ENCODE measurements around the gene TFAM.

TFAM gene

DNA sequence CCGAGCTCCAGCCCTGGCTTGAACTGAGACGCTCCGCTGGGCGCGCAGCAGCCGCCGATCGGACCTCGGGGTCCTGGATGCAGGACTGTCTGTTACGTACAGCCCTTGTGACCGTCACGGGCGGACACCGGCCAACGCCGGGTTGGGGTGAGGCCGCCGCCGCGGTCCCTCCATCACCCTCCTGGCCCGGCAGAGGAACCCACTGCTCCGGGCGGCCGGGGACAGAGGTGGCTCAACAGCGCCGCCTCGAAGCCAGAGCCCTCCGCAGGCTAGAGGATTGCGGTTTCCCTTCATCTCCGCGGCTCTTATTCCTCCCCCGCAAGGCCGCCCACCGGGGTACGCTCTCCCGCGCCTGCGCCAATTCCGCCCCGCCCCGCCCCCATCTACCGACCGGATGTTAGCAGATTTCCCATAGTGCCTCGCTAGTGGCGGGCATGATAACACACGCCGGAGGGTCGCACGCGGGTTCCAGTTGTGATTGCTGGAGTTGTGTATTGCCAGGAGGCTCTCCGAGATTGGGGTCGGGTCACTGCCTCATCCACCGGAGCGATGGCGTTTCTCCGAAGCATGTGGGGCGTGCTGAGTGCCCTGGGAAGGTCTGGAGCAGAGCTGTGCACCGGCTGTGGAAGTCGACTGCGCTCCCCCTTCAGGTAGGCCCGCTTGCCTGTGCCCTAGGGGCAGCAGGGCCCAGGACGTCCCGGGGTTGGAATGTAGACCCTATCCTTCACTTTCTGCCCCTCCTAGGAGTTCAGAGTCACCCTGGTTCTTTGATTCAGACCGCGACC lies at the start of gene TFAM:
TSS of gene TFAM (plus strand) at position 412 of the 785 bp plus-strand sequence. CDS start at position 550, 138 bp downstream.
- DNase-seq, result peak; percentile 96

DNA sequence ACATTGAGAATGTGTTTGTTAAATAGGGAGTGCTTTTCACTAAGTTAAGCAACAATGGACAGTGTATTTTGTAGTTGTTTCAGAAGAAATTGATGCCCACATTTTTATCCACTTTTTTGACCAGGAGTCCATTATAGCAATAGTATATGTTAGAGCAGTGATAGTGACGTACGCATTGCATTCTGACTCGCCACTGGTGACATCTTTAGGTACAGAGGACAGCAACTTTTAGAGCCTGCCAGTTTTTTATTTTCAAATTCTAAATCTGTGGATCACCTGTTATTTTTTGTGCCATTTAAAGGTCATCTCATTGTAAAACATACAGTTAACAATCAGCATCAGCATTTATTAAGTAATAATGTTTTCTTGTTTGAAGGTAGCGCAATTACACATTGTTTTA lies 49.0 kb upstream of the TFAM start:
- no peak for DNase-seq

DNA sequence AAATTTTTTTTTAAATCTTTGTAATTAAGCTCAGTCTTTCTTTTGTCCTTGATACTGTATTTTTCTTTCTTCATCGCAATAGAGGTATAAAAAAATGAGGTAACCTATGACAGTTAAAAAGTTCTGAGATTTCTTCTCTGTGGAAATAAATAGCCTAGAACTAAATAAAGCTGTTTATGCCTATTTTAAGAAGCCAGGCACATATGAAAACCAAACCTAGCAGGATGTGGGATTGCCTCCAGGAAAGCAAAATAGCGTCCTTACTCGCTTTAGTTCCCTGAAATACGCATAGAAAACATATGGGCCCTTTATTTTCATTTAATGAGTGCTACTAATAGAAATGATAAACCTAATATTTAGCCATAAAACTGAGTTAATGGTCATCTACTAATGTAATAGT lies 43.8 kb upstream of the TFAM start:
- DNase-seq, result no peak

DNA sequence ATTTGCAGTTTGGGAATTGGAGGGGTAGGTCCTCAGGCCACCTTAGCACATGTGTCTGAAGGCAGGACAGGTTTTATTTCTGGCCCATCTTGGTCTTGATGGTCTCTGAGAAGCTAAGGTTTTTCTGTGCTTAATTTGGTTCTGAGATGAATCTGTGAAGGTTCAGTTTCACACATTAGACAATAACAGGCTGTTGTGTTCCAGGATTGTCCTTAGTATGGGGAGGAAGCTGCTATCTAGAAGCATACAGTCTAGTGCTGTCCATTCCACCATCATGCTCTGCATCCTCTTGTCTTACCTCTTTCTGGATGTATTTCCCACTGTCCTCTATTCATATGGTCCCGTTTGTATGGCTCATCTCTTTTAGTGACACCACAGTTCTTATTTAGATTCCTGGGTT lies 43.3 kb upstream of the TFAM start:
- no peak for DNase-seq

DNA sequence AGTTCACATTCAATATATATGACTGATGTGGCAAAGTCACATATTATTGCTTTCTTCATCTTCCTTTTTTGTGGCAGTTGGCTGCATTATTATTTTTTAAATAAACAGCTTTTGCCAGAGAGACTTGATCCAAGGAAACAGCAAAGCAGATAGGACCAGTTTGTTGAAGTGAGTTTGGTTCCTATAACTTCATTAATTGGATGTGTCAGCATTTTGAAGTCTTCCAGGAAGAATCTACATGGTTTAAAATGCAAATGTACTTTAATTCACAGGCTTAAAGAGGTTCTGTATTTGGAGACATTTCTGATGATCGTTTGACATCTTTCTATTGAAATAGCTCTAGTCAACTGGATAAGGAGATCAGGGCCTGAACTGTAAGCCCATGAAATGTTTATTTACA lies 37.2 kb upstream of the TFAM start:
- DNase-seq, result no peak

DNA sequence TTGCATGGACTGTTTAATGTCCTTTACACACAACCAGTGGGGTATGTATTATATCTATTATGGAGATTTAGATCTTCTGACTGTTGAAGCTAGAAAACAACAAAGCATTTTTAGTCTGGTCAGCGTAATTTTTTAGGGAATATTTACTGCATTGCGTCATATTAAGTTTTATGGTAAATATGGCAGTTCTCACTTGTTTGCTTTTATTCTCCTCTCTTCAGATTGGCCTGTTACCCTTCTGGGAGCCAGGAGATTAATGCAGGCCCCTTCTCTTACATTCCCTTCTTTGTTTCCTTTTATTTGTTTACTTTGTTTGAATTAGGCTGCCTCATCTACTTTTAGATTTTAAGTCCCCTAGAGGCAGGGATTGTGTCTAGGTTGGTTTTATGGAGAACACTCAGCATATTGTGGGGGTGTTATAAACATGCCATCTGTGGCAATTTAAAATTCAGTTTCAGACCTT lies 36.6 kb upstream of the TFAM start:
- DNase-seq, result no peak

DNA sequence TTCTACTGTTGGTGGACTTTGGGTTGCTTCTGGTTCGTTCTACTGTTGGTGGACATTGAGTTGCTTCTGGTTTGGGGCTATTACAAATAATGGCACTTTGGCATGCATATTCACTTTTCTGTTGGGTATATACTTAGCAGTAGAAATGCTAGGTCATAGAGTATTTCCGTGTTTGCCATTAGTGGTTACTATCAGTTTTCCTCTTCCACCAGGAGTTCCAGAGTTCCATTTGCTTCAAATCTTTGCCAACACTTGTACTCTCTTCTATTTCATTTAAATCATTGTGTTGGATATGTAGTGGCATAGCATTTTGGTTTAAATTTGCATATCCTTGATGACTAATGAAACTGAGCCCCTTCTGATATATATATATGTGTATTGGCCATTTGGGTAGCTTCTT lies 35.2 kb upstream of the TFAM start:
- DNase-seq, result no peak

DNA sequence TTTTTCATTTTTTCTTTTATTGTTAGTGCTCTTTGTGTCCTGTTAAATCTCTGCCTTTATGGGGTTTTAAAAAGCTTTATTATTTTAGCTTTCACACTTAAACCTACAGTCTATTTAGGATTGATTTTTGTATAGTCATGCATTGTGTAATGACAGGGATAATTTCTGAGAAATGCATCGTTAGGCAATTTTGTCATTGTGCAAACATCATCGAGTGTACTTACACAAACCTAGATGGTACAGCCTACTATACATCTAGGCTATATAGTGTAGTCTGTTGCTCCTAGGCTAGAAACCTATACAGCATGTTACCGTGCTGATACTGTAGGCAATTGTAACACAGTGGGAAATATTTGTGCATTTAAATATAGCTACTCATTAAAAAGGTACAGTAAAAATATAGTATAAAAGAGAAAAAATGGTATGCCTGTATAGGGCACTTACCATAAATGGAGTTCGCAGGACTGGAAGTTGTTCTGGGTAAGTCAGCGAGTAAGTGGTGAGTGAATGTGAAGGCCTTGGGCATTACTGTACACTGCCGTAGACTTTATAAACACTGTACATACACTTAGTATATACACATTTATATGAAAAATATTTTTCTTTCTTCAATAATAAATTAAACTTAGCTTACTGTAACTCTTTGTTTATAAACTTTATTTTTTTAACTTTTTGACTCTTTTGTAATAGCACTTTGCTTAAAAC lies 34.4 kb upstream of the TFAM start:
- DNase-seq, result no peak

DNA sequence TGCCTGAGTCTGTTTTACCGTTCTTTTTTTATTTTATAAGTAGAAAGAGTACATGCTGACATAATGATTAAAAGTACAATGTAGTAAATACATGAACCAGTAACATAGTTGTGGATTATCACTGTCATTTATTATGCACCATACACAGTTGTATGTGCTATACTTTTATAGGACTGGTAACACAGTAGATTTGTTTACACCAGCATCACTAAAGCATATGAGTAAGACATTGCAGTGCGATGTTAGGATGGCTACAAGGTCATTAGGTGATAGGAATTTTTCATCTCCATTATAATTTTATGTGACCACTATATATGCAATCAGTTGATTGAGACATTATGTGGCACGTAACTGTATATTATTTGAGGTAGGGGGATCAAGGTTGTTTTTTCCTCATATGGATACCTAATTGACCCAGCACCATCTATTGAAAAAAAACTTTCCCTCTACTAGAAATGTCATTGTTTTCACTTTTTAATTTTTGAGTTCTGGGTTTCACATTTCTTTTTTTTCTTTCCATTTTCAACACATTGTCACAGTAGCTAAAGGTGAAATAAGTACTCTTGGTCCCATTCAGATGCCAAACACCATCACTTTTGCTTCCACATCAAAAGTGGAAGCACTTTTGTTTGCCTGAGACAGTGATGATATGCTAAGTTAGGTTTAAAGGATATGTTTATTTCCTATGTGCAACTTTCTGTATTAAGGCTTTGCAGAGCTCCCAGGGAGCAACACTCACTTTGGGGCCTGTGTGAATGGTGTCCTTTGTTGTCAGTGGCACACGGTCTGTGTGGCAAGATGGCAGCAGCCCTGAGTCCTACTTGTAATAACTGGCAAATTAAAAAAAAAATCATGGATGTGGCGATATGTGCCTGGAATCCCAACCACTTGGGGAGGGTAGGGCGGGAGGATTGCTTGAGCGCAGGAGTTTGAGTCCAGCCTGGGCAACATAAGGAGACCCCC lies 33.3 kb upstream of the TFAM start:
- peak; percentile 48 for DNase-seq

DNA sequence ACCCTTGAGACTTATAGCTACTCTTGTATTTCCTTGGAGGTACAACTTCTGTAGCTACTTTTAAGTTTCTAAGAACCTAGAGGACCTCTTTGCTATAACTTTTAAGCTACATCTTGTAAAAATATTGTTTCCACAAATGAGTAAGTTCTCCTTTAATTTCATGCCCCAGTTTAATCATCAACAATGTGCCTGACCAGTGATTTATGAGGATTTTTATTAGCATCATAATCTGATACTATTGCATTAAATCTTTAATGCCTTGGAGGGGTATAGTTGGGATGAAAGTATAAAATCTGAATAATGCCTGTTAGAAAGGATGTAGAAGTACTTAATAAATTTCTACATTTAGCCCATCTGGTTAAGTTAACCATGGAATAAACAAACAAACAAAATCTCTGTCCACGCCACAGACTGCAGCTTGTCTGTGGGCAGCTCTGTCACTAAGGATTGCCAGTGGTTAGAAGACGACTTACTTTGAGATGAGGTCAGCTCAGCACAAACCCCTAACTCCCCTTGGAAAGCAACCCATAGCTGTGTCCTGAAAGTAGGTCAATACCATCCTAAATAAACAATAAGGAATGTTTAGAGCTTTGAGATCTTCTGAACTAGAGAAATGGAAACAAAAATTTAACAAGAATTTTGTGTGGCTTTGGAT lies 32.1 kb upstream of the TFAM start:
- no peak for DNase-seq

DNA sequence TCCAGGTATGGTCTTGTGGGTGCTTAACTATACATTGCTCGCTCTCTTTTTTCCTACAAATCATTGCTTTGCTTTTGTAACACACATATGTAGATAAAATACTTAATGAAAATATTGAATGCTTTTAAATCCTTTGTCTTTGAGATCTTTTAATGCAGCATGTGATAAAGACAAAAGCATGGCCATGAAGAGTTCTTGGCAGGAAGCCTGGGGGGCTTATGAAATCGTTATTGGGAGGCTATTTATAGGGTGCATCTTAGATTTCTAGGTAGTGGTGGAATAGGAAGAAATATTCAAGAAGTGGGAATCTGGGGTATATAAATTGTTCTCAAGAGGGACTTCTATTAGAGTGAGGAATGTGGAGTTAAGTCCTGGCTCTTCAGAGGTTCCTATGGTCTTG lies 28.5 kb upstream of the TFAM start:
- DNase-seq, result no peak

DNA sequence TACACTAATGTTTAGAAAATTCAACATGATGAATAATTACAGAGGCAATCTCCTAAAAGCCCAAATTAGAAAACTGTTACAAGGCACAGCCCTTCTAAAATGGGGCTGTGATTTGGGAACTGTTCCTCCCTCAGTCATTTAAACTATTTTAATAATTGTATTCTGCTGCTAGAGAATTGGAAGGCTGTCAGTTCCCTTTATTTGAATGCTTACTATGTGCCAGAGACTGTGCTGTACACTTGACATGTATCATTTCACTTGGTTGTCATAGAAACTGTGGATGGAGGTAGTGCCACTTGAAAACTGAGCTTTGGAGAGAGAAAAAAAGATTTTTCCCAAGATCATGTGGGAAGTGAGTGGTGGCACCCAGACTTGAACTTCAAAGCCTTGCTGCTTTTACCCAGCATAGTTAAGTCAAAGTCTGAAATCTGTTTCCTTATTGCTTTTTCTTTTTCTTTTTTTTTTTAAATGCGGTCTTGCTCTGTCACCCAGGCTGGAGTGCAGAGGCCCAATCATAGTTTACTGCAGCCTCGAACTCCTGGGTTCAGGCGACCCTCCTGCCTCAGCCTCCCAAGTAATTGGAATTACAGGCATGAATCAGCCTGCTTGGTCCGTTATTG lies 26.8 kb upstream of the TFAM start:
- no peak for DNase-seq

DNA sequence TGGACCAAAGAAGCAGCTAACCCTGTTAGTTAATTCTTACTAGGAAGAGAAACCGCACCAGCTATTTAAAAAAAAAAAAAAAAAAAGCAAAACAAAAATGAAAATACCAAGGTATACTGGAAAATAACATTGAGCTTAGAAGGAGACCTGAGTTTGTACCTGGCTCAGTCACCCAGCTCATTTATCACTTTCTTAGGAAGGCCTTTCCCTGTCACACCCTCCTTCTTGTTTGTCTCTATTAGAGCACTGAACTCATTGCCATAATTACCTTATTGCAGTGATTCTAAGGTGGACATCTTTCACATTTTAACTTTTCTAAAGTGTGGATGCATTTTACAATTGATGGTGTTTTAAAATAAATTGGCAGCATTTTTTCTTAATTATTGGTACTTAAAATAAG lies 26.3 kb upstream of the TFAM start:
- no peak for DNase-seq

DNA sequence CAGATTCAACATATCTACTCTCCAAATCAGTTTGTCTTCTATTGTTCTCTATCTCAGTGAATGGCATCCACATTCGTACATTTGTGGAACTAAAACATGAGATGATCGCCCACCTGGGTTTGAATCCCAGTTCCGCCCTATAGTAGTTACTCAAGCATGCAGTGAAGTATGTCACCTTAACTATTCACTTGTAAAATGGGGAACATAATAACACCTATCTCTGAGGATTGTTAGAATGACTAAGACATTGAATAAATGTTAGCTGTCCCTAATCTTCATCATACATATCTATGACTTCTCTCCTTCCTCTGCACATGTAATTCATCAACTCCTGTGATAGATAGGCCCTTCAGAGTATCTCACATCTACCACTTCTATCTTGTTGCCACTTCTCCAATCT lies 25.7 kb upstream of the TFAM start:
- no peak for DNase-seq

DNA sequence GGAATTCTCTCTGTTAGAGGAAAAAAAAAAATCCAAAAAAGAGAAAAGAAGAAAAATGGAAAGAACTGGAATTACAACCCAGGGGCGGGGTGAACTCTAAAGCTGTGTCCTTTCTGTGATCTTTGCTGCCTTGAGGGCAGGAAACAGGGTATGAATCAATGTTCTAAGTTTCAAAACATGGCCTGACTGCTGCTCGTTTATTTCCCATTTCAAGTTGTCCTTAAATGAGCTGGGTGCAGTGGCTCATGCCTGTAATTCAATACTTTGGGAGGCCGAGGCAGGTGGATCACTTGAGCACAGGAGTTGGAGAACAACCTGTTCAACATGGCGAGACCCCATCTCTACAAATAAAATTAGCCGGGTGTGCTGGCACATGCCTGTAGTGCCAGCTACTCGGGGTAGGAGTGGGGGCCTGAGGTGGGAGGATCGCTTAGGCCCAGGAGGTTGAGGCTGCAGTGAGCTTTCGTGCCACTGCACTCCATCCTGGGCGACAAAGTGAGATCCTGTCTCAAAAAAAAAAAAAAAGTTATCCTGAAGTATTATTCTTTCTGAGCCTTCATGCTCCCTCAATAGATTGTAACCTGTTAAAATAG lies 24.7 kb upstream of the TFAM start:
- DNase-seq, result no peak

DNA sequence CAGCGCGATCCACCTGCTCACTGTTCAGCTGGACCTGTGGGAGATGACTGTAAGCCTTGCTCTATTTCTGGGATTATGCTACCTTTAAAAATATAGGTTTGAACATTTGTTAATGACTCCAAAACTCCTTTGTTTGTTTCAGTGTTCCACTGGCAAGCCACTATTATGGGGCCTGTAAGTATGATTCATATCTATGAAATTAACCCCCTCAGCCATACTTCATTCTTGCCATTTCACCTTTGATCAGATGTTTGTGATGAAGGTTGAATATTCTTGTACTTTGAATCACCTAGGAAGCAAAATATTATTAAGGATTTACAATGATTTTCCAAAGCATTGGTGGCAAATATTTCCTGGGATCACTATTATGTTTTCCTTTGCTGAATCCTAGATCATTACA lies 23.9 kb upstream of the TFAM start:
- no peak for DNase-seq

DNA sequence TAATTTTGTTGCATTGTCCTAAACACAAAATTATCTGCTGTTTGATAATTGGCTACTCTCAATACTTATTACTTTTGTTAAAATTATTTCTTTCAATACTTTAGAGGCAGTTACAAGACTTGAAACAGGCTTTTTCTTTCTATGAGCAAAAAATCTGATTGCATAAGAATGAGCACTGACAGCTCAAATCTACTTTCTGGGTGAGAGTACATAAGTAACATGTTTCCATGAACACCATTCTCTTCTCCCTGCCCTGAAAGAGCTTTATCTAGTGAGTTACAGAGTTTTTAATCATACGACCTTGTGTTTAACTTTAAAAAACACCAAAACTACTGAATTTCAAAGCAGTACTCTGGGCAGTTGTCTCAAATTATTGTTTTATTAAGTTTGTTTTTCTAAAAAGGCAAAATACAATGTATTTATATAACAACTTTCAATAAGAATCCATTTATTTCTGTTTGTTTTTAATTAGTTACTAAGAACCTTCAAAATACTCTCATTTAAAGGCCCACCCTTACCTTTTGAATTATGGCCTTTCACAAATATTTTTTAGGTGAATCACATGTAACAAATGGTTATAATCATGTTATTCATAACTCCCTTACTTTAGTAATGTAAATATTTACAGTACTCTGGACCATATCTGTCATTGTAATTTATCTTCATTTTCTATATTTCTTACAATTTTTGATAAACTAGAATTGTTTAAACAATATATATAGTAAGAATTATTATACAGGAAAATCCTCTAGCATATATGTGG lies 23.0 kb upstream of the TFAM start:
- DNase-seq, result no peak

DNA sequence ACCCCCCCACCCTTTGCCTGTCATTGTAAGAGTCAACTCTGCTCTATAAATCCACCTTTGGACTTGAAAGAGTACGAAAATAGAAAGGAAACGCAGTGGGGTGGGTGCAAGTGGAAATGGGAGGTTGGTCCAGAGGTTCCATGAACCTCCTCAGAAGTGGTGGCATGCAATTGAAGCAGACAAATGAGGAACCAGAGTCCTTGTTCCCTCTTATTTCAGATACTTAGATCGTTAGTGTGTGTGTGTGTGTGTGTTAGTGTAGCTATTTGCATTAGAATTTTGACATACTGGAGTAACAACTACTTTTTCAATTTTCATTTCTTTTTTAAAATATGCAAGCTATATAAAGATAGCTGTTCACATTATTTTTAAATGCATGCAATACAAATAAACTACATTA lies 18.1 kb upstream of the TFAM start:
- no peak for DNase-seq

DNA sequence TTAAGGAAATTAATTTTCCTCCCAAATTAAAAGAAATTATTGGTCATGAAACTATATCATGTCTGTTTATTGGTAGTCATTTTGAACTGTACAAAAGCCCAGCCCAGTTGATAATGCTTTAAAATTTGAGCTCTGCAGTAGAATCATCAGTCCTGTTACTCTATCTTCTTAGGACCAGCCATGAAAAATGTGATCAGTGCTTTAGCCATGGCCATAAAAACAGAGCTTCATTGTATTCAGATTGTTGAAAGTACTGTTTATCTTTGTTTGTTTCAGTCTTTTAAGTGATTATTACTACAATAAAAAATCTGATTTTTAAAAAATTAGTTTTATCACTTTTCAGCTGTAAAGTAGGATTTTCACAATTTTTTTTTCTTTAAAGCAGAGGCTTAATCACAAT lies 13.7 kb upstream of the TFAM start:
- peak; percentile 32 for DNase-seq

DNA sequence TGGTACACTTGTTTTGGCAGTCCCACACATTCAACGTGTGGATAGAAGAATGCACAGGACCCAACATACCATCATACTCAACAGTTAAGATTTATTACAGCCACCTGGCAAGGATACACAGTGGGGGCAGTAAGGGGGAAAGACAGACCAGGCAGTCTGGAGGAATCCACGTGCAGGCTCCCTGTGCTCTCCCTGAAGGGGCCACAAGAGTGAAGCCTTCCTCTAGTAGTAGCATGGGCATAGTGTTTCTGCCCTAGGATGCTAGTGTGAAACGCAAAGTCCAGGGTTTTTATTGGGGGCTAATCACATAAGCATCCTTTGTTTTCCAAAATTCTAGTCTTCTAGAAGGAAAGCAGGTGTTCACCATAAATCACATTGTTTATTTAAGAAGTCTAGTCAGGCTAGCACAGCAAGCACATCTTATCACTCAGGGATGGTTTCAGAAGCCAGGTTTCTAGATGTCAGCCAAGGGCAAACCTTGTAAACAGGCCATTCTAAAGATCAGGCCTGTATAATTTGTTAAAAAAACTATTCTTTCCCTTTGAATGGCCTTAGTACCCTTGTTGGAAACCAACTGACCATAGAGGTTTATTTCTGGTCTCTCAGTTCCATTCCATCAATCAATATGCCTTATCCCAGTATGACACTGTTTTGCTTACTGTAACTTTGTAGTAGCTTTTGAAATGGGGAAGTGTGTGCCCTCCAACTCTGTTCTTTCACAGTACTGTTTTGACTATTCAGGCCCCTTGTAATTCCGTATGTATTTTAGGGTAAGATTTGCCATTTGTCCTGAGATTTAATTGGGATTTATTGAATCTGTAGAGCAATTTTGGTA lies 12.4 kb upstream of the TFAM start:
- DNase-seq, result no peak
